Colonic mucosa (tissue), 4 donors: Measurements from ENCODE around the gene CLEC19A. TPM values are rescaled to one million over a fixed set of nuclear protein-coding genes. Genes with fewer than 3 reads are reported as not detected.

ENCODE experiments used
- DNase-seq: peaks from one replicate; pipeline ENCODE4 v3.0.0-alpha.2; 2020
- H3K27ac ChIP-seq: fragments of 200-600 bp; one replicate; pipeline ENCODE4 v1.8.0; 2021
- H3K27me3 ChIP-seq: fragments of 200-600 bp; one replicate; pipeline ENCODE4 v1.8.0; 2021
- H3K36me3 ChIP-seq: fragments of 200-600 bp; one replicate; pipeline ENCODE4 v1.8.0; 2021
- H3K4me1 ChIP-seq: fragments of 200-600 bp; one replicate; pipeline ENCODE4 v1.8.0; 2021; ENCODE audit warnings: mild to moderate bottlenecking
- H3K4me3 ChIP-seq: fragments of 200-600 bp; one replicate; pipeline ENCODE4 v1.8.0; 2021
- H3K9ac ChIP-seq, 2 donors: one replicate each; pipeline ENCODE4 v1.7.0; 2013; ENCODE audit warnings: control low read depth in 2 of 2, low read depth in 2 of 2, low read length in 2 of 2
- H3K9me3 ChIP-seq: fragments of 200-600 bp; one replicate; pipeline ENCODE4 v1.8.0; 2021
- intact Hi-C: fragments of 100-400 bp; cut with DNase I; formaldehyde crosslinking; loops from one replicate; pipeline ENCODE4 v1.14.1; 2022
- total RNA-seq, 2 donors: library from RNA; stranded (reverse); fragmentation: NEBNext Ultra II Directional in 1 of 2; extraction: Animal tissue kit (Norgen Biotek cat#: 25700) in 1 of 2; gene quantifications; one replicate each; pipeline ENCODE4 v1.2.1, GENCODE V29; 2021
- TF ChIP-seq, protein P1 (sequence below): fragments of 200-600 bp; IDR thresholded peaks from one replicate; pipeline ENCODE4 v1.8.0; 2022; ENCODE audit warnings: antibody characterized with exemption, mild to moderate bottlenecking
- donor health status: healthy.
- donor health status: DM: no; HTN: no; CAD: no.
- donor health status: DM: no; HTN: no; CAD: no.

Gene CLEC19A
- total RNA-seq, 2 donors from 2014 or later, result not detected

DNA sequence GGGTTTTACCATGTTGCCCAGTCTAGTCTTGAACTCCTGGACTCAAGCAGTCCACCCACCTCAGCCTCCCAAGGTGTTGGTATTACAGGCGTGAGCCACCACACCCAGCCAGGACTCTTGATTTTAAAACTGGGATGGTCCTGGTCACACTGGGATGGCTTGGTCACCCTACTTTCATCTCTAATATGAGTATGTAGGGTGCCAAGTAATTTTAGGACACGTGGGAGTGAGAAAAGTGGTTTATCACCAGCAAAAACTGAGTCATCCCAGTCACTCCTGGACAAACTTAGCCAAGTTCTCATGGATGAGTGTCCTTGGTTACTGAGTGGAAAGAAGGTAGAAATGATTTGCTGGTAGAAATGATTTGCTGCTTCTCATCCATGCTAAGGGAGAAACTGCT lies 9.9 kb downstream of the CLEC19A start:
- Histone ChIP-seq H3K4me3 (no peak overlapping the region), H3K9me3 (no peaks in the 10 kb centered on the region), H3K9ac (no peak overlapping the region), H3K4me1 (no peaks in the 10 kb centered on the region), H3K27ac (no peak overlapping the region), H3K36me3 (no peaks in the 10 kb centered on the region), H3K27me3 (no peaks in the 10 kb centered on the region)
- intact Hi-C loops, result no loop called here
- TF ChIP-seq, protein P1, sequence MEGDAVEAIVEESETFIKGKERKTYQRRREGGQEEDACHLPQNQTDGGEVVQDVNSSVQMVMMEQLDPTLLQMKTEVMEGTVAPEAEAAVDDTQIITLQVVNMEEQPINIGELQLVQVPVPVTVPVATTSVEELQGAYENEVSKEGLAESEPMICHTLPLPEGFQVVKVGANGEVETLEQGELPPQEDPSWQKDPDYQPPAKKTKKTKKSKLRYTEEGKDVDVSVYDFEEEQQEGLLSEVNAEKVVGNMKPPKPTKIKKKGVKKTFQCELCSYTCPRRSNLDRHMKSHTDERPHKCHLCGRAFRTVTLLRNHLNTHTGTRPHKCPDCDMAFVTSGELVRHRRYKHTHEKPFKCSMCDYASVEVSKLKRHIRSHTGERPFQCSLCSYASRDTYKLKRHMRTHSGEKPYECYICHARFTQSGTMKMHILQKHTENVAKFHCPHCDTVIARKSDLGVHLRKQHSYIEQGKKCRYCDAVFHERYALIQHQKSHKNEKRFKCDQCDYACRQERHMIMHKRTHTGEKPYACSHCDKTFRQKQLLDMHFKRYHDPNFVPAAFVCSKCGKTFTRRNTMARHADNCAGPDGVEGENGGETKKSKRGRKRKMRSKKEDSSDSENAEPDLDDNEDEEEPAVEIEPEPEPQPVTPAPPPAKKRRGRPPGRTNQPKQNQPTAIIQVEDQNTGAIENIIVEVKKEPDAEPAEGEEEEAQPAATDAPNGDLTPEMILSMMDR, result no peak
- no peak for DNase-seq

DNA sequence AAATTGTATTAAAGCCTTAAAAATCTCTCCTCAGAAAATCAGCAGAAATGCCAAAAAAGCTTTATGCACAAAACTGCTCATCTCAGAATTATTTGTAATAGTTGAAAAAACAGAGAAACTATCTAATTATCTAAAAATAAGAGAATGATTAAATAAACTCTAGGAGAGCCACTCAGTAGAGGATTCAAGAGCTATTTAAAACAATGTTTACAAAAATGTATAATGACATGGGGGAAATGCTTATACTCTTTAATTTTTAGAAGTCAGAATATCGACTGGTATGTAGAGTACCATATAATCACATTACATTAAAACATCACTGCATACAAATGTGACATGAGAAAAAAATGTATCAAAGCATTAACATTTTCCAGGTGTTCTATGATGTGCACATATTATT lies 11.9 kb downstream of the CLEC19A start:
- intact Hi-C loops, result no loop called here

DNA sequence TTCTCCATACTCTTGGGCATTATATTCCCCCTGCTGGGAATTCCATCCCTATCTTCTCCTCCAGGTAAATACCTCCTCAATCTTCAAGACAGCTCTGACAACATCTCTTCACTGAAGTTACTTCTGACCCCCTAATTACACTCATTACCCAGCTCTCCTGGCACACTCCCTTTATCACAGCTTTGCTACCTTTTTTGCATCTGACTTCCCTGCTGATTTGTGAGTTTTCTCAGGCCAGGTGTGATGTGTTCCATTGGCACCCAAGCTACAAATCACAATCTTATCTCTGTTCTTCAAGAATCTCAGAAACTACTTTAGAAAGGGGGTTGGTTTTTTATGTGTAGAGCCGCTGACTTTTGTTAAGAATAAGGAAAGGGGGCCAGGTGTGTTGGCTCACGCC lies 14.0 kb downstream of the CLEC19A start:
- no peak for DNase-seq
- Histone ChIP-seq H3K4me1 (no peaks in the 10 kb centered on the region), H3K4me3 (no peak overlapping the region), H3K36me3 (no peaks in the 10 kb centered on the region), H3K9me3 (no peaks in the 10 kb centered on the region), H3K27ac (no peak overlapping the region), H3K9ac (no peak overlapping the region), H3K27me3 (no peaks in the 10 kb centered on the region)
- TF ChIP-seq, protein P1, result no peak
- intact Hi-C loops, result no loop called here

More for the DNA sequence above, 11.9 kb downstream of the CLEC19A start:
- H3K4me3 ChIP-seq, result no peak overlapping the region
- no peak overlapping the region for H3K9ac ChIP-seq
- no peak overlapping the region for H3K27ac ChIP-seq
- no peak for DNase-seq
- H3K9me3 ChIP-seq, result no peaks in the 10 kb centered on the region
- TF ChIP-seq, protein P1, result no peak
- no peaks in the 10 kb centered on the region for H3K36me3 ChIP-seq
- no peaks in the 10 kb centered on the region for H3K4me1 ChIP-seq
- no peaks in the 10 kb centered on the region for H3K27me3 ChIP-seq

DNA sequence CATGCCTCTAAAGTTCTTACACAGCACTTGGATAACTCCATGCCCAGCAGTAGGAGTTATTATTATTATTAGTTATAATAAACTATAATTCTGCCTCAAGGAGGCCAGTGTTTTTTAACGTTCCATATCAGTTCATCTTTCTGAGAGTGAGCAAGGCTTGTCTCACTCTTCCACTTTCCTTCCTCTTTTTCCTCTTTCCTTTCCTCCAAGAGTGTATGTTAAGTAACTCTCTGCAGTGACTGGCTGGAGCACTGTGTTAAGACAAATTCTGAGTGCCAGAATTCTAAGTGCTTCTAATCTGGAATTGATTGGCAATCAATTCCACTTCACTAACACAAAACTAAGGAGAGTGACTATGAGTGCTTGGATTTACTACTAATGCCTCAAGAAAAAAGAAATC lies 16.4 kb downstream of the CLEC19A start:
- no peak overlapping the region for H3K27ac ChIP-seq
- no peak for DNase-seq
- no peaks in the 10 kb centered on the region for H3K36me3 ChIP-seq
- H3K4me3 ChIP-seq, result no peak overlapping the region
- no peaks in the 10 kb centered on the region for H3K4me1 ChIP-seq
- H3K27me3 ChIP-seq, result no peaks in the 10 kb centered on the region
- intact Hi-C loops, result no loop called here
- TF ChIP-seq, protein P1, result no peak
- H3K9me3 ChIP-seq, result no peaks in the 10 kb centered on the region
- no peak overlapping the region for H3K9ac ChIP-seq

DNA sequence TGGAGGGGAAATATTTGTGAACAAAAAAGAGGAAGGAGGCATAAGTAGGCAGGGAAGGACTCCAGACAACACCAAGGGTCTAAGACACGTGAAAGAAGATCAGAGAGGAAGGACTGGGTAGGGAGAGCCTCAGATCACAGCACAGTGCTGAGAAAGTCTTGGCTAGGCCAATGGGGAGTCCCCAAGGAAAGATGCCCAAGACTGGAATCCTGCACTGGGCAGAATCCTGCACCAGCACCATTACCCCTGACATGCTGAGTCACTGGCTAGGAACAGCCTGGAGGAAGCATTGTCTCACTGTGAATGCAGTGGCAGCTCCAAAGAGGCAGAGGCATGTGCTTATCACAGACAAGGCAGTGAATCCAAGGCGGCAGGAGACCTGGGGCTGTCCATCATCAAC lies 19.2 kb downstream of the CLEC19A start:
- no peaks in the 10 kb centered on the region for H3K4me1 ChIP-seq
- no peaks in the 10 kb centered on the region for H3K36me3 ChIP-seq
- H3K9ac ChIP-seq, result no peak overlapping the region
- H3K4me3 ChIP-seq, result no peak overlapping the region
- TF ChIP-seq, protein P1, result no peak
- no peaks in the 10 kb centered on the region for H3K9me3 ChIP-seq
- intact Hi-C loops, result no loop called here
- H3K27me3 ChIP-seq, result no peaks in the 10 kb centered on the region
- no peak overlapping the region for H3K27ac ChIP-seq
- DNase-seq, result no peak

DNA sequence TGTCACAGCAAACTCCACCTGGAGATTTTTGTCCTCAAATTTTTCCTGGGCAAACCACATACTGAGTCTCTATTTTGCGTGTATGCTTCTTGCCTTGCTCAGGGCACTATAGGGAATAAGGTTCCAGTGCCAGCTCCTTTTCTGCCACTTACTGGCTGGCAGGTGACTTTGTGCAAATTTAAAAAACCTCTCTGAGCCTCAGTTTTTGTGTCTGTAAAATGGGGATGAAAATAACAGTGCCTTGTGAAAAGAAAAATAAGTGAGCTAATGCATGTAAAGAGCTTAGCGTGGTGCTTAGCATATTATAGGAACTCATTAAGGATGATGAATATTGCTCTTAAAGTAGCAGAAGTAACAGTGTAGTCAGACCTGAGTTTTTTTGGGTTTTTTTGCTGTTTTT lies 19.9 kb downstream of the CLEC19A start:
- H3K36me3 ChIP-seq, result no peaks in the 10 kb centered on the region
- H3K9ac ChIP-seq, result no peak overlapping the region
- no peak overlapping the region for H3K4me3 ChIP-seq
- H3K4me1 ChIP-seq, result no peaks in the 10 kb centered on the region
- no peak overlapping the region for H3K27ac ChIP-seq
- H3K27me3 ChIP-seq, result no peaks in the 10 kb centered on the region
- TF ChIP-seq, protein P1, result no peak
- no peaks in the 10 kb centered on the region for H3K9me3 ChIP-seq
- intact Hi-C loops, result no loop called here
- DNase-seq, result no peak
